Measurements from ENCODE around the gene LDHA. TPM values are rescaled to one million over a fixed set of nuclear protein-coding genes. Genes with fewer than 3 reads are reported as not detected.
"Not testable (repeated sequence)": the region's sequence is repeated elsewhere in the genome, so short reads cannot be mapped to it uniquely, and the experiment has no call there.

Gene LDHA
- total RNA-seq, 1 experiment from 2014 or later = 1,798 TPM

- no peak for DNase-seq (ENCODE audit: low read depth)
- in situ Hi-C loops (cut with HindIII; ENCODE audit: low pct_unique_long_range_greater_than_20kb, low sequenced_read_pairs) = no loop called here
These were observed 1.7 kb upstream of the LDHA start for GRCh38 chr11:18392434-18393321.

- DNase-seq (ENCODE audit: low read depth) = no peak
- in situ Hi-C loops (cut with HindIII; ENCODE audit: low pct_unique_long_range_greater_than_20kb, low sequenced_read_pairs) = no loop called here
These were observed 635 bp upstream of the LDHA start for GRCh38 chr11:18393581-18394274.

- in situ Hi-C loops (cut with HindIII; ENCODE audit: low pct_unique_long_range_greater_than_20kb, low sequenced_read_pairs) = no loop called here
- DNase-seq (ENCODE audit: low read depth) = no peak
These were observed 768 bp downstream of the LDHA start for GRCh38 chr11:18394928-18395734.

GRCh38 chr11:18395735-18396504 lies 1.6 kb downstream of the LDHA start:
- peak; percentile 98 for DNase-seq (ENCODE audit: low read depth)
- in situ Hi-C loops (cut with HindIII; ENCODE audit: low pct_unique_long_range_greater_than_20kb, low sequenced_read_pairs) = no loop called here

- DNase-seq (ENCODE audit: low read depth) = no peak
- in situ Hi-C loops (cut with HindIII; ENCODE audit: low pct_unique_long_range_greater_than_20kb, low sequenced_read_pairs) = no loop called here
These were observed 3.6 kb downstream of the LDHA start for GRCh38 chr11:18397921-18398320.

- DNase-seq (ENCODE audit: low read depth); in situ Hi-C loops (cut with HindIII; ENCODE audit: low pct_unique_long_range_greater_than_20kb, low sequenced_read_pairs): not testable (repeated sequence)
These were observed 6.7 kb downstream of the LDHA start for GRCh38 chr11:18401077-18401476.

- DNase-seq (ENCODE audit: low read depth) = no peak
- in situ Hi-C loops (cut with HindIII; ENCODE audit: low pct_unique_long_range_greater_than_20kb, low sequenced_read_pairs) = no loop called here
These were observed 9.7 kb downstream of the LDHA start for GRCh38 chr11:18404062-18404461.

GRCh38 chr11:18407400-18407799 lies 13.0 kb downstream of the LDHA start:
- peak; percentile 54 for DNase-seq (ENCODE audit: low read depth)
- in situ Hi-C loops (cut with HindIII; ENCODE audit: low pct_unique_long_range_greater_than_20kb, low sequenced_read_pairs) = not testable (repeated sequence)

GRCh38 chr11:18408558-18409291 lies 14.4 kb downstream of the LDHA start:
- DNase-seq (ENCODE audit: low read depth) = peak; percentile 58
- in situ Hi-C loops (cut with HindIII; ENCODE audit: low pct_unique_long_range_greater_than_20kb, low sequenced_read_pairs) = no loop called here

GRCh38 chr11:18416459-18416858 lies 22.1 kb downstream of the LDHA start:
- in situ Hi-C loops (cut with HindIII; ENCODE audit: low pct_unique_long_range_greater_than_20kb, low sequenced_read_pairs) = no loop called here
- no peak for DNase-seq (ENCODE audit: low read depth)

GRCh38 chr11:18419040-18419439 lies 24.7 kb downstream of the LDHA start:
- no peak for DNase-seq (ENCODE audit: low read depth)
- in situ Hi-C loops (cut with HindIII; ENCODE audit: low pct_unique_long_range_greater_than_20kb, low sequenced_read_pairs) = no loop called here

GRCh38 chr11:18420067-18420466 lies 25.7 kb downstream of the LDHA start:
- no peak for DNase-seq (ENCODE audit: low read depth)
- in situ Hi-C loops (cut with HindIII; ENCODE audit: low pct_unique_long_range_greater_than_20kb, low sequenced_read_pairs) = no loop called here

GRCh38 chr11:18427240-18427639 lies 32.9 kb downstream of the LDHA start:
- in situ Hi-C loops (cut with HindIII; ENCODE audit: low pct_unique_long_range_greater_than_20kb, low sequenced_read_pairs) = no loop called here
- no peak for DNase-seq (ENCODE audit: low read depth)

GRCh38 chr11:18429332-18429731 lies 35.0 kb downstream of the LDHA start:
- in situ Hi-C loops (cut with HindIII; ENCODE audit: low pct_unique_long_range_greater_than_20kb, low sequenced_read_pairs) = no loop called here
- DNase-seq (ENCODE audit: low read depth) = no peak

- DNase-seq (ENCODE audit: low read depth) = no peak
- in situ Hi-C loops (cut with HindIII; ENCODE audit: low pct_unique_long_range_greater_than_20kb, low sequenced_read_pairs) = no loop called here
These were observed 44.3 kb downstream of the LDHA start for GRCh38 chr11:18438691-18439090.

- DNase-seq (ENCODE audit: low read depth) = peak; percentile 3
- in situ Hi-C loops (cut with HindIII; ENCODE audit: low pct_unique_long_range_greater_than_20kb, low sequenced_read_pairs) = no loop called here
These were observed 54.9 kb downstream of the LDHA start for GRCh38 chr11:18449251-18449650.

GRCh38 chr11:18452927-18453326 lies 58.6 kb downstream of the LDHA start:
- in situ Hi-C loops (cut with HindIII; ENCODE audit: low pct_unique_long_range_greater_than_20kb, low sequenced_read_pairs) = no loop called here
- DNase-seq (ENCODE audit: low read depth) = peak; percentile 18

Measured in Caki2 (cell line).